HEK293 (cell line): ENCODE measurements around the gene SCYGR1.

Experiments used
- KLF8 ChIP-seq: fragments of 450-650 bp; formaldehyde crosslinking; IDR thresholded peaks from 2 replicates; pipeline ENCODE4 v1.5.1; 2016; ENCODE audit warnings: missing biosample characterization, missing genetic modification characterization
- KLF9 ChIP-seq: fragments of 450-650 bp; formaldehyde crosslinking; IDR thresholded peaks from 2 replicates; pipeline ENCODE4 v1.5.1; 2016; ENCODE audit warnings: missing biosample characterization, missing genetic modification characterization, low read depth
- MYNN ChIP-seq: fragments of 450-650 bp; formaldehyde crosslinking; IDR thresholded peaks from 2 replicates; pipeline ENCODE4 v1.5.1; 2016; ENCODE audit warnings: missing biosample characterization, missing genetic modification characterization, borderline replicate concordance
- SCRT1 ChIP-seq: fragments of 450-650 bp; formaldehyde crosslinking; IDR thresholded peaks from 2 replicates; pipeline ENCODE4 v1.5.1; 2016; ENCODE audit warnings: missing biosample characterization, missing genetic modification characterization, borderline replicate concordance
- SP7 ChIP-seq: fragments of 450-650 bp; formaldehyde crosslinking; IDR thresholded peaks from 2 replicates; pipeline ENCODE4 v1.5.1; 2016; ENCODE audit warnings: missing biosample characterization, missing genetic modification characterization
- ZBTB17 ChIP-seq: fragments of 450-650 bp; formaldehyde crosslinking; IDR thresholded peaks from 2 replicates; pipeline ENCODE4 v1.5.1; 2016; ENCODE audit warnings: missing biosample characterization, missing genetic modification characterization
- ZBTB21 ChIP-seq: fragments of 450-650 bp; formaldehyde crosslinking; IDR thresholded peaks from 2 replicates; pipeline ENCODE4 v1.5.1; 2017; ENCODE audit warnings: missing biosample characterization, missing genetic modification characterization
- ZNF121 ChIP-seq: fragments of 450-650 bp; formaldehyde crosslinking; IDR thresholded peaks from 2 replicates; pipeline ENCODE4 v1.5.1; 2016; ENCODE audit warnings: missing biosample characterization, missing genetic modification characterization
- ZNF132 ChIP-seq: fragments of 450-650 bp; formaldehyde crosslinking; IDR thresholded peaks from 2 replicates; pipeline ENCODE4 v1.5.1; 2017; ENCODE audit warnings: missing biosample characterization, missing genetic modification characterization, borderline replicate concordance
- ZNF19 ChIP-seq: fragments of 450-650 bp; formaldehyde crosslinking; IDR thresholded peaks from 2 replicates; pipeline ENCODE4; 2016; ENCODE audit warnings: missing biosample characterization, missing genetic modification characterization, low read depth
- ZNF202 ChIP-seq: fragments of 450-650 bp; formaldehyde crosslinking; IDR thresholded peaks from 2 replicates; pipeline ENCODE4 v1.5.1; 2016; ENCODE audit warnings: missing biosample characterization, missing genetic modification characterization, borderline replicate concordance
- ZNF24 ChIP-seq: fragments of 450-650 bp; formaldehyde crosslinking; IDR thresholded peaks from 2 replicates; pipeline ENCODE4 v1.5.1; 2016; ENCODE audit warnings: missing biosample characterization, missing genetic modification characterization
- ZNF266 ChIP-seq: fragments of 450-650 bp; formaldehyde crosslinking; IDR thresholded peaks from 2 replicates; pipeline ENCODE4 v1.5.1; 2016; ENCODE audit warnings: missing biosample characterization, missing genetic modification characterization, low read depth
- ZNF335 ChIP-seq: fragments of 450-650 bp; formaldehyde crosslinking; conservative IDR thresholded peaks from 2 replicates; pipeline ENCODE4 v1.5.1; 2016; ENCODE audit warnings: missing biosample characterization, missing genetic modification characterization
- ZNF501 ChIP-seq: fragments of 450-650 bp; formaldehyde crosslinking; IDR thresholded peaks from 2 replicates; pipeline ENCODE4 v1.5.1; 2016; ENCODE audit warnings: missing biosample characterization, missing genetic modification characterization
- ZNF549 ChIP-seq: fragments of 450-650 bp; IDR thresholded peaks from 2 replicates; pipeline ENCODE4 v1.5.1; 2018; ENCODE audit warnings: missing biosample characterization, missing genetic modification characterization, mild to moderate bottlenecking, inconsistent platforms, moderate library complexity
- ZNF707 ChIP-seq: fragments of 450-650 bp; formaldehyde crosslinking; IDR thresholded peaks from 2 replicates; pipeline ENCODE4 v1.5.1; 2016; ENCODE audit warnings: missing biosample characterization, missing genetic modification characterization
- ZNF768 ChIP-seq: fragments of 450-650 bp; formaldehyde crosslinking; IDR thresholded peaks from 2 replicates; pipeline ENCODE4 v1.5.1; 2018; ENCODE audit warnings: missing biosample characterization, mild to moderate bottlenecking, missing genetic modification characterization
- ZNF777 ChIP-seq: fragments of 450-650 bp; formaldehyde crosslinking; IDR thresholded peaks from 2 replicates; pipeline ENCODE4 v1.5.1; 2017; ENCODE audit warnings: missing biosample characterization, missing genetic modification characterization, borderline replicate concordance
- ZNF792 ChIP-seq: fragments of 450-650 bp; formaldehyde crosslinking; IDR thresholded peaks from 2 replicates; pipeline ENCODE4 v1.5.1; 2016; ENCODE audit warnings: missing biosample characterization, missing genetic modification characterization
- TF ChIP-seq, protein P1 (sequence below): fragments of 450-650 bp; formaldehyde crosslinking; IDR thresholded peaks from 2 replicates; pipeline ENCODE4 v1.5.1; 2016; ENCODE audit warnings: missing biosample characterization, missing genetic modification characterization
- TF ChIP-seq, protein P2 (sequence below): fragments of 450-650 bp; formaldehyde crosslinking; IDR thresholded peaks from 2 replicates; pipeline ENCODE4 v1.5.1; 2017; ENCODE audit warnings: missing biosample characterization, missing genetic modification characterization
- TF ChIP-seq, protein P3 (sequence below): fragments of 450-650 bp; formaldehyde crosslinking; IDR thresholded peaks from 2 replicates; pipeline ENCODE4 v1.5.1; 2016; ENCODE audit warnings: missing biosample characterization, missing genetic modification characterization
- TF ChIP-seq, protein P4 (sequence below): fragments of 450-650 bp; formaldehyde crosslinking; IDR thresholded peaks from 2 replicates; pipeline ENCODE4 v1.5.1; 2016; ENCODE audit warnings: missing biosample characterization, missing genetic modification characterization
- TF ChIP-seq, protein P5 (sequence below): fragments of 450-650 bp; formaldehyde crosslinking; IDR thresholded peaks from 2 replicates; pipeline ENCODE4 v1.5.1; 2017; ENCODE audit warnings: missing biosample characterization, missing genetic modification characterization
- TF ChIP-seq, protein P6 (sequence below): fragments of 450-650 bp; formaldehyde crosslinking; IDR thresholded peaks from 2 replicates; pipeline ENCODE4 v1.5.1; 2016; ENCODE audit warnings: missing biosample characterization, missing genetic modification characterization
- TF ChIP-seq, protein P7 (sequence below): fragments of 450-650 bp; formaldehyde crosslinking; IDR thresholded peaks from 2 replicates; pipeline ENCODE4; 2016; ENCODE audit warnings: missing biosample characterization, missing genetic modification characterization

Gene SCYGR1

DNA sequence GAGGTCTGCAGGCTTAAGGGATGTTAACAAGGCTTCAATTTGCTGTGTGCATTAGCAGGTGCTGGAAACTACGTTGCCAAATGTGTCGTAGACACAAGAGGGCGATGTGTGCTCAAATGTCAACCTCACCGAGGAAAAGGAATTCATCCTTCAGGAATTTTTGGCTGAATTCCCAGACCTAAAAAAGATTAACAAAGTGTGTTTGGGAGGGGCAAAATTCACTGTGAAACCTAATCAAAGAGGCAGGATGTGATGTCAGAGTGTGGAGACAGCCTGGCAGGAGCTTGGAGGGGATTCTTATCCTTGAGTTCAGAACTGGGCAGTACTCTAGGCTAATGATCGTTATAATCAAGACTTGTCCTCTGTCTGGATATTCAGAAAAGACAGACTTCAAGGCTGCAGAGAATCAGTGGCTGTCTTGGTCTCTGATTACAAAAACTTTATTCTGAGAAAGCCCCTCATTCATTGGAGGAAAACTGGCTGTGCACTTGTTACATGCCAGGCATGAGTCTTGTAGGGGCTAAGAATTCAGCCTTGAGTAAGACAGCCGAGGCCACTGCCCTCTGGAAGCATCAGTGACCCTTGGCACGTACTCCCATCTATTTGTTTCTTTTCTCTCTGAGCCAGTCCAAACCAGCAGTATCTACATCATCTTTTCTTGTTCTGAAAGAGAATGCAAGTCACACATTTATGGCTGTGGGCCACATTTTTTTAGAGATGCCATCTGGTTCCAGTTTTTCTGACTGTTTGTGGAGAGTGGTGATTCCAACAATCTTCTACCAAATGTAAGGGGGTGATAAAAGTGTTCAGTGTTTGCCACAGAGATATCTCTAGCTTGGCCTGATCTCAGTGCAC lies 18.7 kb upstream of the SCYGR1 start (continued):
- TF ChIP-seq, protein P1, sequence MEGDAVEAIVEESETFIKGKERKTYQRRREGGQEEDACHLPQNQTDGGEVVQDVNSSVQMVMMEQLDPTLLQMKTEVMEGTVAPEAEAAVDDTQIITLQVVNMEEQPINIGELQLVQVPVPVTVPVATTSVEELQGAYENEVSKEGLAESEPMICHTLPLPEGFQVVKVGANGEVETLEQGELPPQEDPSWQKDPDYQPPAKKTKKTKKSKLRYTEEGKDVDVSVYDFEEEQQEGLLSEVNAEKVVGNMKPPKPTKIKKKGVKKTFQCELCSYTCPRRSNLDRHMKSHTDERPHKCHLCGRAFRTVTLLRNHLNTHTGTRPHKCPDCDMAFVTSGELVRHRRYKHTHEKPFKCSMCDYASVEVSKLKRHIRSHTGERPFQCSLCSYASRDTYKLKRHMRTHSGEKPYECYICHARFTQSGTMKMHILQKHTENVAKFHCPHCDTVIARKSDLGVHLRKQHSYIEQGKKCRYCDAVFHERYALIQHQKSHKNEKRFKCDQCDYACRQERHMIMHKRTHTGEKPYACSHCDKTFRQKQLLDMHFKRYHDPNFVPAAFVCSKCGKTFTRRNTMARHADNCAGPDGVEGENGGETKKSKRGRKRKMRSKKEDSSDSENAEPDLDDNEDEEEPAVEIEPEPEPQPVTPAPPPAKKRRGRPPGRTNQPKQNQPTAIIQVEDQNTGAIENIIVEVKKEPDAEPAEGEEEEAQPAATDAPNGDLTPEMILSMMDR (tag by site-specific recombination): peak; percentile 83
- TF ChIP-seq KLF8: peak; percentile 41; the same call in 1 of the 2 replicates
- TF ChIP-seq KLF9 (tag by site-specific recombination): no peak
- TF ChIP-seq, protein P2, sequence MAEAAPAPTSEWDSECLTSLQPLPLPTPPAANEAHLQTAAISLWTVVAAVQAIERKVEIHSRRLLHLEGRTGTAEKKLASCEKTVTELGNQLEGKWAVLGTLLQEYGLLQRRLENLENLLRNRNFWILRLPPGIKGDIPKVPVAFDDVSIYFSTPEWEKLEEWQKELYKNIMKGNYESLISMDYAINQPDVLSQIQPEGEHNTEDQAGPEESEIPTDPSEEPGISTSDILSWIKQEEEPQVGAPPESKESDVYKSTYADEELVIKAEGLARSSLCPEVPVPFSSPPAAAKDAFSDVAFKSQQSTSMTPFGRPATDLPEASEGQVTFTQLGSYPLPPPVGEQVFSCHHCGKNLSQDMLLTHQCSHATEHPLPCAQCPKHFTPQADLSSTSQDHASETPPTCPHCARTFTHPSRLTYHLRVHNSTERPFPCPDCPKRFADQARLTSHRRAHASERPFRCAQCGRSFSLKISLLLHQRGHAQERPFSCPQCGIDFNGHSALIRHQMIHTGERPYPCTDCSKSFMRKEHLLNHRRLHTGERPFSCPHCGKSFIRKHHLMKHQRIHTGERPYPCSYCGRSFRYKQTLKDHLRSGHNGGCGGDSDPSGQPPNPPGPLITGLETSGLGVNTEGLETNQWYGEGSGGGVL: no peak
- TF ChIP-seq, protein P3, sequence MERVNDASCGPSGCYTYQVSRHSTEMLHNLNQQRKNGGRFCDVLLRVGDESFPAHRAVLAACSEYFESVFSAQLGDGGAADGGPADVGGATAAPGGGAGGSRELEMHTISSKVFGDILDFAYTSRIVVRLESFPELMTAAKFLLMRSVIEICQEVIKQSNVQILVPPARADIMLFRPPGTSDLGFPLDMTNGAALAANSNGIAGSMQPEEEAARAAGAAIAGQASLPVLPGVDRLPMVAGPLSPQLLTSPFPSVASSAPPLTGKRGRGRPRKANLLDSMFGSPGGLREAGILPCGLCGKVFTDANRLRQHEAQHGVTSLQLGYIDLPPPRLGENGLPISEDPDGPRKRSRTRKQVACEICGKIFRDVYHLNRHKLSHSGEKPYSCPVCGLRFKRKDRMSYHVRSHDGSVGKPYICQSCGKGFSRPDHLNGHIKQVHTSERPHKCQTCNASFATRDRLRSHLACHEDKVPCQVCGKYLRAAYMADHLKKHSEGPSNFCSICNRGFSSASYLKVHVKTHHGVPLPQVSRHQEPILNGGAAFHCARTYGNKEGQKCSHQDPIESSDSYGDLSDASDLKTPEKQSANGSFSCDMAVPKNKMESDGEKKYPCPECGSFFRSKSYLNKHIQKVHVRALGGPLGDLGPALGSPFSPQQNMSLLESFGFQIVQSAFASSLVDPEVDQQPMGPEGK (tag by site-specific recombination): 0 out of 2 replicates have a peak, but pooled peaks have one; percentile 13
- TF ChIP-seq, protein P4, sequence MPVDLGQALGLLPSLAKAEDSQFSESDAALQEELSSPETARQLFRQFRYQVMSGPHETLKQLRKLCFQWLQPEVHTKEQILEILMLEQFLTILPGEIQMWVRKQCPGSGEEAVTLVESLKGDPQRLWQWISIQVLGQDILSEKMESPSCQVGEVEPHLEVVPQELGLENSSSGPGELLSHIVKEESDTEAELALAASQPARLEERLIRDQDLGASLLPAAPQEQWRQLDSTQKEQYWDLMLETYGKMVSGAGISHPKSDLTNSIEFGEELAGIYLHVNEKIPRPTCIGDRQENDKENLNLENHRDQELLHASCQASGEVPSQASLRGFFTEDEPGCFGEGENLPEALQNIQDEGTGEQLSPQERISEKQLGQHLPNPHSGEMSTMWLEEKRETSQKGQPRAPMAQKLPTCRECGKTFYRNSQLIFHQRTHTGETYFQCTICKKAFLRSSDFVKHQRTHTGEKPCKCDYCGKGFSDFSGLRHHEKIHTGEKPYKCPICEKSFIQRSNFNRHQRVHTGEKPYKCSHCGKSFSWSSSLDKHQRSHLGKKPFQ (tag by site-specific recombination): no peak
- TF ChIP-seq ZNF132 (tag by site-specific recombination): no peak
- peak; percentile 86 for TF ChIP-seq ZBTB21 (tag by site-specific recombination)
- TF ChIP-seq, protein P5, sequence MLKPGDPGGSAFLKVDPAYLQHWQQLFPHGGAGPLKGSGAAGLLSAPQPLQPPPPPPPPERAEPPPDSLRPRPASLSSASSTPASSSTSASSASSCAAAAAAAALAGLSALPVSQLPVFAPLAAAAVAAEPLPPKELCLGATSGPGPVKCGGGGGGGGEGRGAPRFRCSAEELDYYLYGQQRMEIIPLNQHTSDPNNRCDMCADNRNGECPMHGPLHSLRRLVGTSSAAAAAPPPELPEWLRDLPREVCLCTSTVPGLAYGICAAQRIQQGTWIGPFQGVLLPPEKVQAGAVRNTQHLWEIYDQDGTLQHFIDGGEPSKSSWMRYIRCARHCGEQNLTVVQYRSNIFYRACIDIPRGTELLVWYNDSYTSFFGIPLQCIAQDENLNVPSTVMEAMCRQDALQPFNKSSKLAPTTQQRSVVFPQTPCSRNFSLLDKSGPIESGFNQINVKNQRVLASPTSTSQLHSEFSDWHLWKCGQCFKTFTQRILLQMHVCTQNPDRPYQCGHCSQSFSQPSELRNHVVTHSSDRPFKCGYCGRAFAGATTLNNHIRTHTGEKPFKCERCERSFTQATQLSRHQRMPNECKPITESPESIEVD (tag by site-specific recombination): peak; percentile 77
- TF ChIP-seq ZNF202 (tag by site-specific recombination): no peak
- TF ChIP-seq ZNF768 (tag by site-specific recombination): no peak
- TF ChIP-seq SP7 (tag by site-specific recombination): peak; percentile 51; the same call in 1 of the 2 replicates
- no peak for TF ChIP-seq ZNF266 (tag by site-specific recombination)
- TF ChIP-seq ZBTB17: peak; percentile 68
- TF ChIP-seq ZNF501: peak; percentile 38; the same call in 1 of the 2 replicates
- TF ChIP-seq ZNF121: no peak
- TF ChIP-seq ZNF335 (tag by site-specific recombination): no peak
- TF ChIP-seq, protein P6, sequence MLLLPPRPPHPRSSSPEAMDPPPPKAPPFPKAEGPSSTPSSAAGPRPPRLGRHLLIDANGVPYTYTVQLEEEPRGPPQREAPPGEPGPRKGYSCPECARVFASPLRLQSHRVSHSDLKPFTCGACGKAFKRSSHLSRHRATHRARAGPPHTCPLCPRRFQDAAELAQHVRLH (tag by site-specific recombination): no peak
- no peak for TF ChIP-seq MYNN (tag by site-specific recombination)
- TF ChIP-seq ZNF549 (tag by site-specific recombination): no peak
- TF ChIP-seq ZNF707 (tag by site-specific recombination): no peak
- TF ChIP-seq, protein P7, sequence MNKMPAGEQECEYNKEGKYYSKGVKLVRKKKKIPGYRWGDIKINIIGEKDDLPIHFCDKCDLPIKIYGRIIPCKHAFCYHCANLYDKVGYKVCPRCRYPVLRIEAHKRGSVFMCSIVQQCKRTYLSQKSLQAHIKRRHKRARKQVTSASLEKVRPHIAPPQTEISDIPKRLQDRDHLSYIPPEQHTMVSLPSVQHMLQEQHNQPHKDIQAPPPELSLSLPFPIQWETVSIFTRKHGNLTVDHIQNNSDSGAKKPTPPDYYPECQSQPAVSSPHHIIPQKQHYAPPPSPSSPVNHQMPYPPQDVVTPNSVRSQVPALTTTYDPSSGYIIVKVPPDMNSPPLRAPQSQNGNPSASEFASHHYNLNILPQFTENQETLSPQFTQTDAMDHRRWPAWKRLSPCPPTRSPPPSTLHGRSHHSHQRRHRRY: no peak
- no peak for TF ChIP-seq ZNF19 (tag by site-specific recombination)
- no peak for TF ChIP-seq ZNF777 (tag by site-specific recombination)
- TF ChIP-seq ZNF24 (tag by site-specific recombination): 0 out of 2 replicates have a peak, but pooled peaks have one; percentile 45
- TF ChIP-seq ZNF792 (tag by site-specific recombination): no peak
- no peak for TF ChIP-seq SCRT1
